GM18508 (cell line): ENCODE data around the gene AARS2.

ENCODE experiments used
- ATAC-seq: cut with Tn5 transposase; IDR thresholded peaks from one replicate; pipeline ENCODE4 v1.9.1; 2021; ENCODE audit warnings: moderate number of reproducible peaks; ENCODE audit not compliant: insufficient read depth, unreplicated experiment

AARS2 gene

GRCh38 chr6:44265722-44266233 is 47.4 kb downstream of the AARS2 start:
- no peak for ATAC-seq

GRCh38 chr6:44265007-44265721 is 48.0 kb downstream of the AARS2 start, which contains the start of gene NFKBIE:
Gene NFKBIE (minus strand): TSS chr6:44265551. CDS start chr6:44265346, 205 bp downstream.
- no peak for ATAC-seq

GRCh38 chr6:44264154-44265006 is 48.8 kb downstream of the AARS2 start:
- ATAC-seq = no peak

GRCh38 chr6:44263354-44264100 is 49.6 kb downstream of the AARS2 start:
- no peak for ATAC-seq

GRCh38 chr6:44262467-44263353 is 50.4 kb downstream of the AARS2 start:
- ATAC-seq = no peak

GRCh38 chr6:44261581-44261980 is 51.6 kb downstream of the AARS2 start:
- no peak for ATAC-seq

- no peak for ATAC-seq
Observed at GRCh38 chr6:44260451-44261297, 52.5 kb downstream of the AARS2 start.

- no peak for ATAC-seq
Observed at GRCh38 chr6:44260011-44260410, 53.1 kb downstream of the AARS2 start.

- no peak for ATAC-seq
Observed at GRCh38 chr6:44258921-44259320, 54.2 kb downstream of the AARS2 start.

GRCh38 chr6:44258325-44258863 is 54.8 kb downstream of the AARS2 start:
- no peak for ATAC-seq

- ATAC-seq = no peak
Observed at GRCh38 chr6:44257753-44258324, 55.3 kb downstream of the AARS2 start.

- no peak for ATAC-seq
Observed at GRCh38 chr6:44257025-44257752, 56.0 kb downstream of the AARS2 start, which contains the start of gene SLC35B2. Gene SLC35B2 (minus strand): TSS chr6:44257528. CDS start chr6:44257410, 118 bp downstream.

GRCh38 chr6:44256775-44257024 is 56.4 kb downstream of the AARS2 start:
- ATAC-seq = no peak

- ATAC-seq = no peak
Observed at GRCh38 chr6:44255871-44256774, 57.0 kb downstream of the AARS2 start.

- ATAC-seq = no peak
Observed at GRCh38 chr6:44255105-44255808, 57.9 kb downstream of the AARS2 start.
